Measurements from ENCODE around the gene MOB3A. TPM values are rescaled to one million over a fixed set of nuclear protein-coding genes. Genes with fewer than 3 reads are reported as not detected.
A peak's percentile ranks its signal among the peaks of the same experiment; 100 is the strongest.

The MOB3A gene
- total RNA-seq, 1 donor from 2014 or later, result 6.0 TPM

DNA sequence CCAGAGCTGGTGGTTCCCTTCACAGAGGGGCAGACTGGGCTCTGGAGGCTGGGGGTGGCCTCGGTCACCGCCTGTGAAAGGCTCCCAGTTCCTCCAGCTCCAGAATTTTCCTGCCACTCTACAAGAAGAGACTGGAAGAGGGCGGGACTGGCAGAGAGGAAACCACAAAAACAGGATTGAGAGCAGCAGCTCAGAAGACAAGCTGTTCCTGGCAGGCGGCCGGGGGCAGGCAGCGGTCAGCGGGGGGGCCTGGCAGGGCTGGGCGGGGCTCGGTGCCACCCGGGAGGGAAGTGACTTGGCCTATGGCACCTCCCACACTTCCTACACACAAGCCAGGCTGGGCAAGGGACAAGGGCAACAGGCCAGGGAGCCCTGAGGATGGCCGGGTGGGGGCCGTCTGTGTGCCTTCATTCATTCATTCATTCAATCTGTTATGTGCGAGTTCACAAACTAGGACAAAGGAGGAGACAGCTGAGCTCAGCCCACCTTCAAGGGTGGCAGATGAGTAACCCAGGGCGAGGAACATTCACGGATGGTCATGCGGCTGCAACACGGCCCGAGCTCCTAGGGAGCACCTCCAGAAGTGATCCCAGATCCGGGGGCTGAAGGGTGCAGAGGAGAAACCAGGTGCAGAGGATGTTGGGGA, 63.7 kb downstream of the MOB3A start:
- H3K9ac ChIP-seq, result no peak overlapping the region
- H3K4me2 ChIP-seq, result peak overlapping the region; percentile 52
- peak; percentile 31 for DNase-seq (ENCODE audit: low spot score)

DNA sequence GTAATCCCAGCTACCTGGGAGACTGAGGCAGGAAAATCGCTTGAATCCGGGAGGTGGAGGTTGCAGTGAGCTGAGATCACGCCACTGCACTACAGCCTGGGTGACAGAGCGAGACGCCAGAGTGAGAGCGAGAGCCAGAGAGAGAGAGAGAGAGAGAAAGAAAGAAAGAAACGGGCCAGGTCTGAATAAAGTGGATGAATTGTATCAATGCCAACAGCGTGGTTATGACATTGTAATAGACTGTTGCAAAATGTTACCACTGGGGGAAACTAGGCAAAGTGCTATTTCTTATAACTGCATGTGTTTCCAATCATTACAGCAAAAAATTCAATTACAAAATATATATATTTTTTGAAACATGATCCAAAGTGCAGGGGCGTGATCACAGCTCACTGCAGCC, 68.8 kb downstream of the MOB3A start:
- no peaks in the 10 kb centered on the region for H3K36me3 Mint-ChIP-seq
- Histone ChIP-seq H3K36me3 (no peaks in the 10 kb centered on the region), H2AFZ (replicated peaks) (no peak overlapping the region), H4K20me1 (ENCODE audit: low read depth) (no peaks in the 10 kb centered on the region), H3K4me3 (no peak overlapping the region), H3K27ac (no peak overlapping the region), H3K4me2 (no peak overlapping the region), H3K27me3 (no peaks in the 10 kb centered on the region), H3F3A (ENCODE audit: low read depth) (peaks cover 29% of the 10 kb centered on the region), H3K79me2 (ENCODE audit: low read depth) (no peaks in the 10 kb centered on the region), H3K9ac (no peak overlapping the region), H3K9me3 (ENCODE audit: low read depth) (no peaks in the 10 kb centered on the region), H3K4me1 (peaks cover 6% of the 10 kb centered on the region)
- no peak overlapping the region for H3K4me3 Mint-ChIP-seq
- H3K9me3 Mint-ChIP-seq, result peaks cover 8% of the 10 kb centered on the region
- DNase-seq (ENCODE audit: low spot score), result no peak
- peaks cover 9% of the 10 kb centered on the region for H3K27me3 Mint-ChIP-seq (ENCODE audit: insufficient read depth, low read depth)
- TF ChIP-seq EZH2 (IDR thresholded peaks at IDR 0.05) (no peak), EZH2phosphoT487 (IDR thresholded peaks at IDR 0.05) (no peak)
- TF ChIP-seq, protein P1, sequence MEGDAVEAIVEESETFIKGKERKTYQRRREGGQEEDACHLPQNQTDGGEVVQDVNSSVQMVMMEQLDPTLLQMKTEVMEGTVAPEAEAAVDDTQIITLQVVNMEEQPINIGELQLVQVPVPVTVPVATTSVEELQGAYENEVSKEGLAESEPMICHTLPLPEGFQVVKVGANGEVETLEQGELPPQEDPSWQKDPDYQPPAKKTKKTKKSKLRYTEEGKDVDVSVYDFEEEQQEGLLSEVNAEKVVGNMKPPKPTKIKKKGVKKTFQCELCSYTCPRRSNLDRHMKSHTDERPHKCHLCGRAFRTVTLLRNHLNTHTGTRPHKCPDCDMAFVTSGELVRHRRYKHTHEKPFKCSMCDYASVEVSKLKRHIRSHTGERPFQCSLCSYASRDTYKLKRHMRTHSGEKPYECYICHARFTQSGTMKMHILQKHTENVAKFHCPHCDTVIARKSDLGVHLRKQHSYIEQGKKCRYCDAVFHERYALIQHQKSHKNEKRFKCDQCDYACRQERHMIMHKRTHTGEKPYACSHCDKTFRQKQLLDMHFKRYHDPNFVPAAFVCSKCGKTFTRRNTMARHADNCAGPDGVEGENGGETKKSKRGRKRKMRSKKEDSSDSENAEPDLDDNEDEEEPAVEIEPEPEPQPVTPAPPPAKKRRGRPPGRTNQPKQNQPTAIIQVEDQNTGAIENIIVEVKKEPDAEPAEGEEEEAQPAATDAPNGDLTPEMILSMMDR (IDR thresholded peaks at IDR 0.05), result no peak
- no peak overlapping the region for H3K27ac Mint-ChIP-seq
- peaks cover 6% of the 10 kb centered on the region for H3K4me1 Mint-ChIP-seq

More for the DNA sequence above, 63.7 kb downstream of the MOB3A start:
- H3K4me1 ChIP-seq, result peaks cover 9% of the 10 kb centered on the region
- H3K27me3 ChIP-seq, result no peaks in the 10 kb centered on the region
- H3K27ac Mint-ChIP-seq, result peak overlapping the region; percentile 92
- H3K4me3 Mint-ChIP-seq, result no peak overlapping the region
- peaks cover 1% of the 10 kb centered on the region for H3K36me3 Mint-ChIP-seq
- H3K9me3 Mint-ChIP-seq, result peaks cover 2% of the 10 kb centered on the region
- H3K36me3 ChIP-seq, result no peaks in the 10 kb centered on the region
- H3K4me1 Mint-ChIP-seq, result peaks cover 17% of the 10 kb centered on the region
- no peaks in the 10 kb centered on the region for H3K9me3 ChIP-seq (ENCODE audit: low read depth)
- peaks cover 45% of the 10 kb centered on the region for H3F3A ChIP-seq (ENCODE audit: low read depth)
- TF ChIP-seq EZH2phosphoT487 (IDR thresholded peaks at IDR 0.05), result no peak
- H3K4me3 ChIP-seq, result no peak overlapping the region
- peak overlapping the region; percentile 79 for H2AFZ ChIP-seq (replicated peaks)
- no peaks in the 10 kb centered on the region for H4K20me1 ChIP-seq (ENCODE audit: low read depth)
- no peaks in the 10 kb centered on the region for H3K79me2 ChIP-seq (ENCODE audit: low read depth)
- no peak overlapping the region for H3K27ac ChIP-seq
- peaks cover 5% of the 10 kb centered on the region for H3K27me3 Mint-ChIP-seq (ENCODE audit: insufficient read depth, low read depth)

DNA sequence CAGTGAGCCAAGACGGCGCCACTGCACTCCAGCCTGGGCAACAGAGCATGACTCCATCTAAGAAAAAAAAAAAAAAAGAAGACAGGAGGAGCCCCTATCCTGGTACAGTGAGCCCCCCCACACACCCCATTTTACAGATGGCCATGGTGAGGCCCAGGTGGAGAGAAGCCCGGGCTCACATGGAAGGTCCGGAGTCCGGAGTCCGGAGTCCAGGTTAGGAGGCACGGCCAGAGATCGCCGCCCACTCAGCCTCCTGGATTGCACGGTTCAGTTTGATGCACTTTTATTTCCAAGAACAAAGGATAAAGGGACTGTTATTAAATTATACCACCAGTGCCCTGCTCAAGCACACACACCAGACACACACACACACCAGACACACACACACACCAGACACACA, 69.4 kb downstream of the MOB3A start:
- Histone ChIP-seq H3K79me2 (ENCODE audit: low read depth) (no peaks in the 10 kb centered on the region), H3K27ac (no peak overlapping the region), H3K4me3 (no peak overlapping the region), H3F3A (ENCODE audit: low read depth) (peaks cover 23% of the 10 kb centered on the region), H3K9me3 (ENCODE audit: low read depth) (no peaks in the 10 kb centered on the region), H3K4me1 (no peaks in the 10 kb centered on the region), H3K9ac (no peak overlapping the region), H3K27me3 (no peaks in the 10 kb centered on the region), H4K20me1 (ENCODE audit: low read depth) (no peaks in the 10 kb centered on the region), H3K4me2 (no peak overlapping the region), H2AFZ (replicated peaks) (no peak overlapping the region), H3K36me3 (no peaks in the 10 kb centered on the region)
- TF ChIP-seq EZH2 (IDR thresholded peaks at IDR 0.05) (no peak), EZH2phosphoT487 (IDR thresholded peaks at IDR 0.05) (no peak)
- TF ChIP-seq, protein P1 (IDR thresholded peaks at IDR 0.05), result no peak
- peaks cover 9% of the 10 kb centered on the region for H3K27me3 Mint-ChIP-seq (ENCODE audit: insufficient read depth, low read depth)
- H3K36me3 Mint-ChIP-seq, result no peaks in the 10 kb centered on the region
- H3K27ac Mint-ChIP-seq, result no peak overlapping the region
- DNase-seq (ENCODE audit: low spot score), result no peak
- H3K4me1 Mint-ChIP-seq, result peaks cover 3% of the 10 kb centered on the region
- H3K4me3 Mint-ChIP-seq, result no peak overlapping the region
- peaks cover 8% of the 10 kb centered on the region for H3K9me3 Mint-ChIP-seq

DNA sequence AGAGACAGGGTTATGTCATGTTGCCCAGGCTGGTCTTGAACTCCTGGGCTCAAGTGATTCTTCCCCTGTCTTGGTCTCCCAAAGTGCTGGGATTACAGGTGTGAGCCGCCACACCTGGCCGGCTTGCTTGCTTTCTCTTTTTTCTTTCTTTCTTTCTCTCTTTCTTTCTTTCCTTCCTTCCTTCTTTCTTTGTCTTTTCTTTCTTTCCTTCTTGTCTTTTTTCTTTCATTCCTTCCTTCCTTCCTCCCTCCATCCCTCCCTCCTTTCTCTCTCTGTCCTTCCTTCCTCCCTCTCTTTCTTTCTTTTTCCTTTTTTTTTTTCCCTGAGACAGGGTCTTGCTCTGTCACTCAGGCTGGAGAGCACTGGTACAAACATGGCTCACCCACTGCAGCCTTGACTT, 73.8 kb downstream of the MOB3A start:
- Mint-ChIP-seq H3K27me3 (ENCODE audit: insufficient read depth, low read depth) (peaks cover 9% of the 10 kb centered on the region), H3K4me1 (peaks cover 6% of the 10 kb centered on the region), H3K4me3 (no peak overlapping the region), H3K27ac (no peak overlapping the region), H3K9me3 (peaks cover 8% of the 10 kb centered on the region), H3K36me3 (no peaks in the 10 kb centered on the region)
- peaks cover under 1% of the 10 kb centered on the region for H3F3A ChIP-seq (ENCODE audit: low read depth)
- H3K4me2 ChIP-seq, result no peak overlapping the region
- no peak overlapping the region for H3K27ac ChIP-seq
- no peak overlapping the region for H3K9ac ChIP-seq
- H3K36me3 ChIP-seq, result no peaks in the 10 kb centered on the region
- H3K79me2 ChIP-seq (ENCODE audit: low read depth), result no peaks in the 10 kb centered on the region
- no peak overlapping the region for H3K4me3 ChIP-seq
- DNase-seq (ENCODE audit: low spot score), result no peak
- H2AFZ ChIP-seq (replicated peaks), result no peak overlapping the region
- H4K20me1 ChIP-seq (ENCODE audit: low read depth), result no peaks in the 10 kb centered on the region
- H3K4me1 ChIP-seq, result no peaks in the 10 kb centered on the region
- H3K9me3 ChIP-seq (ENCODE audit: low read depth), result no peaks in the 10 kb centered on the region
- no peak for TF ChIP-seq EZH2phosphoT487 (IDR thresholded peaks at IDR 0.05)
- no peak for TF ChIP-seq EZH2 (IDR thresholded peaks at IDR 0.05)
- TF ChIP-seq, protein P1 (IDR thresholded peaks at IDR 0.05), result no peak
- H3K27me3 ChIP-seq, result no peaks in the 10 kb centered on the region

Data from neural progenitor cell (in vitro differentiated cells).